ENCODE results near the gene MTX1.
"Not testable (repeated sequence)": the region's sequence is repeated elsewhere in the genome, so short reads cannot be mapped to it uniquely, and the experiment has no call there.

MTX1 gene

DNA sequence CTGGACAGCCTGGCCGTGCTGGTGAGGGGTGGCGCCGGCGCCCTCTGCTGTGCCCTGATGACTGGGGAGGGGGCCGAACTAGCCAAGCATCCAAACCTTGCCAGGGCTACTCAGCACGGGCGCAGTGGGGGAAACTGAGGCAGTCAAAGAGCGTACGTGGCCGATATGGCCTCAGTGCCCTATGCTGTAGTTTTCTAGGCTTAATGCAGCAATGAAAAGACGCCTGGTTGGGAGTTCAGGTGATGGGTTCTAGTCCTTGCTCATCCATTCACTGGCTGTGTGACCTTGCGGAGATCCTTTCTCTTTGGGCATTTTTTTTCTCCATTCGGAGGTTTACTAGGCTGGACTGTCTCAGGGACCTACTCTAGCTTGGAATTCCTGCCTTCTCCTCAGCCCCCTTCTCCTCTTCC lies 822 bp downstream of the MTX1 start:
- no peak for DNase-seq

DNA sequence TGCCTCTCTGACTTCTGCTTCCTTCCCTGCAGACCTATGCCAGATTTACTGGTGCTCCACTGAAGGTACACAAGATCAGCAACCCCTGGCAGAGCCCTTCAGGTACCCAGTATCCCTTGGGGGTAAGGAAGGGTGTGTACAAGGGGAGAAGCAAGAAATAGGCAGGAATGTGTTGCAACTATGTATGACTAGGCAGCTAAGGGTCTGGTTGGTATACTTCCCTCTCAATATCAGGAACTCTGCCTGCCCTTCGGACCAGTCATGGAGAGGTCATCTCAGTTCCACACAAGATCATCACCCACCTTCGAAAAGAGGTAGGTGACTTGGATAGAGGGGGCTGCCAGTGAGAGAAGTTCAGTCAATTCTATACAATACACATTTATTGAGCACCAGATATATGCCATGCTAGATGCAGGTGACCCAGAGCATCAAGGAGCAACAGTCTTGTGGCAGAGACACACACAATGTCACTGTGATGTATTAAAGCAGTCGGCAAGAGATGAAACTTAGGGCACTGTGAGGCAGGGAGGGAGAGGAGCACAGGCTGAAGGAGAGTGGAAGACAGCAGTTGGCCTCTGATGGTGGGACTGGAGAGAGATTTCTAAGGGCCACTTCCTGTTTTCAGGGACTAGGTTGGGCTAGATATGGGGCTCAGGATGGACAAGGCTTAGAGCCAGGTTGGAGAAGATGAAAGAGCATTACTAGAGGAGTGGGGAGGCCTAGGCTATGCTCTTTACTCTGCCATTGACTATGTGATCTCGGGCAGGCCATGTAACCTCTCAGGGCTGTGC lies 2.0 kb downstream of the MTX1 start:
- DNase-seq: no peak

DNA sequence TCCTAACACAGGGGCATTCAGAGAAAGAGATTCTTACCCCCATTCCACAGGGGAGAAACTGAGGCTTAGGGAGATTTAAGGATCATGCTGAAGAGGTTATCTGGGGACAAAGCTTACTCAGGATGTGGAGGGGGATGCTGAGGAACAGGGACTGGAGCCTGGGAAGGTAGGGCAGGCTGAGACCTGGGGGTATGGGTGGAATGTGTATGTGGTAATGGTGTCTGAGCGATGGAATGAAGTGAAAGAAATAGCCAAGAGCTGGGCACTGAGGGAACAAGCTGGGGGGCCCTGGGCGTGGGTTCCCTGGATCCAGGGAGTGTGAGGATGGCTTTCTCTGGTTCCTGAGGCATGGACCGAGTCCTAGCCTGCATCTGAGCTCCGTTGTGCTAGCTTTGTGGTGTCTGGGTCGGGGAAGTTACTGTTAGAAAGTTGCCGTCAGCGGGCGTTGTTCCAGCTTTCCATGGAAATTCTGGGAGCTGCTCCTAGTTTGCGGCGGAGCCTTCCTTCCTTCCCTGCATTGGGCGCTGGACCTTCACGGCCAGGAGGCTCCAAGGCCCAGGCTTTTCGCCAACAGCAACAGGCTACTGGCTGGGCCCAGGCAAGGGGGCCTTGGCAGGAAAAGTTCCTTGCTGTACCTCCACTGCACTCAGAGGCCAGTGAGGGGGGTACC lies 3.0 kb downstream of the MTX1 start:
- DNase-seq: not testable (repeated sequence)

DNA sequence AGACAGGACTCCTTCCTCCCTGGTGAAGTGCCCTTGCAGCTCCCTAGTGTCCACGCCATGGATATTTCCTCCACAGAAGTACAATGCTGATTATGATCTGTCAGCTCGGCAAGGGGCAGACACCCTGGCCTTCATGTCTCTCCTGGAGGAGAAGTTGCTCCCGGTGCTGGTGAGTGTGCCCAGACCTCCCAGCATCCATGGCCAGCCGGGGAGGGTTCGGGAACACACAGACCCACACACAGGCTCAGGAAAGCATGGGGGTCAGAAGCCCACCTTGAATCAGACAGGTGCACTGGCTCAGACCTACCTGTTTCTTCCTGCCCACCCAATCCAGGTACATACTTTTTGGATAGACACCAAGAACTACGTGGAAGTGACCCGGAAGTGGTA lies 3.6 kb downstream of the MTX1 start:
- DNase-seq: not testable (repeated sequence)

DNA sequence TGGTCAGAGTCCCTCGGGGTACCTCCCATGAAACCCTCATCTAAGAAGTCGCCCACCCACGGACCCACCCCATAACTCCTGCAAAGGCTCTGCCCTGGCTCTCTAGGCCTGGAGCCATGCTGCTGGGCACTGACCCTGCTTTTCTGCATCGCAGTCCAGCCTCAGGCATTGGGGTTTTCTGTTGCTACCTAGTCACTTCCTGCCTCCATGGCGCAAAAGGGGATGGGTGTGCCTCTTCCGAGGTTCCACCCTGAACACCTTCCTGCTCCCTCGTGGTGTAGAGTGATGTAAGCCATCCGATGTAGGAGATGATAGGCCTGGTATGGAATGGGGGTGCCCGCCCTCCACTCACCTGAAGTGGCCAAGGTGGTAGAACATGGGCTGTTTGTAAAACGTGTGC lies 6.2 kb downstream of the MTX1 start:
- not testable (repeated sequence) for DNase-seq

DNA sequence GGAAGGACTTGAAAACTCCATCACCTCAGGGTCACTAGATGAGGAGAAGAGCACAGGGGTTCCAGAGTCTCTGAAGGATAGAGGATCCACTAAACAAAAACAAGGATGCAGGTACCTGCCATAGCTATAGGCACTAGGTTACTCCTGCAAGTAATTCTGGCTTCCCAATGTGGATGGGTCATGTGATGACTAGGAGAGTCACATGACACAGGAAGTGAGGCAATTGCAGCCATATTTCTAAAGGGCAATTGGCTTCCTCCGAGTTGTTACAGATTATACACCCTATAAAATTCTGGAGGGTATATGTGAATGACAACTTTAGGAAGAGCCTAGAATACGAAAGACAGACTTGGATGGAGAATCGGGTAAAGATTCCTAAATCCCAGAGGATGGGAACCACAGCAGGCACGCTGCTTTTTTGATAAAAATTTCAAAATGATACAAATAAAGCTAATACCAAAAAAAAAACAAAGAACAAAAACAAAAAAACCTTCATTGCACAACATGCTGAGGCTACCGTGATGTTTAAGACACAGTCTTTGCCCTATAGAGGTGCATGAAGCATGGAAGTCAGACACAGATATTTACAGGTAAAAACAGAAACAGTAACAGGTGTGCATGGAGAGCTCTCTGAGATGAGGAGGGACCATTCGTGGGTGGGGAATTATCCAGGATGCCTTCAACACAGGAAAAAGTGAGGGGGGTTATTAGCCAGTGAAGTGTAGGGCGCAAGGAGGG lies 10.5 kb downstream of the MTX1 start:
- no peak for DNase-seq

DNA sequence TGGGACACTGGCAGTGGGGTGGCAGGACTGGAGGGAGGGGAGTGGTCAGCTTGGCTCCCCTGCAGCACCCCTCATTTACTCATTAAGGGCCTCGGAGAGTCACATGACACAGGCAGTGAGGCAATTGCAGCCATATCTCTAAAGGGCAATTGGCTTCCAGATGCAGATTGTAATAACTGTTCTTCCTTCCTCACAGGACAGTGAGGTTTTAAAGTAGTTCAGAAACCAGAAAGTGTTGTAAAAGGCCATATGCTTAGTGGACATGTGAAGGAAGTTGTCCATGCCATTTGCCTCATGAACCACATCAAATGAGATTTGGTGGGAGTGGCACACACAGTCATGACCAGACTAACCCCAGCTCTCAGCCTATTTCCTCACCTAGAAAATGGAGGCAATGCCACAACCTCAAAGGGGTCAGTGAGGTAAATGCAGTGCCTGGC lies 11.1 kb downstream of the MTX1 start:
- DNase-seq: no peak

DNA sequence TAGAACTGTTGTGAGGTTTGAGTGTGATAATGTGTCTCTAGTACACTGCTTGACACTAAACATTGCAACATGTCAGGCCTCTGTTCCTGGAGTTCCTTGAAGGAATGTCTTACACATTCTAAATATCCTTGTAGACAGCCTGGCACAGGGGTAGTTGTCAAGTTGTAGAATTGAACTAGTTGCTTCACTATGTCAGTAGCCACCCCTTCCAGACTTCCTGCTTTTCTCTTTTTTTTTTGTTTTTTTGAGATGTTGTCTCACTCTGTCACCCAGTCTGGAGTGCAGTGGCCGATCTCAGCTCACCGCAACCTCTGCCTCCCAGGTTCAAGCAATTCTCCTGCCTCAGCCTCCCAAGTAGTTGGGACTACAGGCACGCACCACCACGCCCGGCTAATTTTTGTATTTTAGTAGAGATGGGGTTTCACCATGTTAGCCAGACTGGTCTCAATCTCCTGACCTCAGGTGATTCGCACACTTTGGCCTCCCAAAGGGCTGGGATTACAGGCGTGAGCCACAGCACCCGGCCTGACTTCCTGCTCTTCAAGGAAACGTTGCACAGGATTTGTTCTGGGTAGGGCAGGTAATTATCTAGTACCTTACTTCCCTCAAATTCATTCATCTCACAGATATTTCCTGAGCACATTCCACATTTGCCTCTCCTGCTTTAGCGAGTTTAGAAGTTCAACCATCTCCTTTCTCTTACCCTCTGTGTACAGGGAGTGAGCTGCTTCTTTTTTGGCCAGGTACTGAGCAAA lies 11.9 kb downstream of the MTX1 start:
- DNase-seq: not testable (repeated sequence)

DNA sequence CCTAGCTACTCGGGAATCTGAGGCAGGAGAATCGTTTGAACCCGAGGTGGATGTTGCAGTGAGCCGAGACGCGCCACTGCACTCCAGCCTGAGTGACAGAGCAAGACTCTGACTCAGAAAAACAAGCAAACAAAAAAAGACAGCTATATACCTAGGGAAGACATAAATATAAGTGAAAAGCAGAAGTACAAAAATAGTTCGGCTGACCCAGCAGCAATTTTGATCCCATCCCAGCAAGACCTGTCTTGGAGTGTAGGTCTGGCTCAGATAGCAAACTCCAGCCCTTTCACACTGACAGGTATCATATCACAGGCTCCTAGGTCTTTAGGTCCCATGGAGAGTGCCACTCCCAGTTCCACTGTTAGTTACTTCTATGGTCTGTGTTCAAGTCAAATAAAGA lies 14.6 kb downstream of the MTX1 start:
- DNase-seq: no peak

DNA sequence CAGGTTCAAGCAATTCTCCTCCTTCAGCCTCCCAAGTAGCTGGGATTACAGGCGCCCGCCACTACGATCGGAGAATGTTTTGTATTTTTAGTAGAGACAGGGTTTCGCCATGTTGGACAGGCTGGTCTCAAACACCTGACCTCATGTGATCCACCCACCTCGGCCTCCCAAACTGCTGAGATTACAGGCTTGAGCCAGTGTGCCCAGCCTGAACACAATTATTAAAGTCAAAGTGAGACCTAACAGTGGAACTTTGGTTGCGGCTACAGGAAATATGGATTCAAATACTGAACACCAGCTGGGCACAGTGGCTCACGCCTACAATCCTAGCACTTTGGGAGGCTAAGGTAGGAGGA lies 16.9 kb downstream of the MTX1 start:
- not testable (repeated sequence) for DNase-seq

DNA sequence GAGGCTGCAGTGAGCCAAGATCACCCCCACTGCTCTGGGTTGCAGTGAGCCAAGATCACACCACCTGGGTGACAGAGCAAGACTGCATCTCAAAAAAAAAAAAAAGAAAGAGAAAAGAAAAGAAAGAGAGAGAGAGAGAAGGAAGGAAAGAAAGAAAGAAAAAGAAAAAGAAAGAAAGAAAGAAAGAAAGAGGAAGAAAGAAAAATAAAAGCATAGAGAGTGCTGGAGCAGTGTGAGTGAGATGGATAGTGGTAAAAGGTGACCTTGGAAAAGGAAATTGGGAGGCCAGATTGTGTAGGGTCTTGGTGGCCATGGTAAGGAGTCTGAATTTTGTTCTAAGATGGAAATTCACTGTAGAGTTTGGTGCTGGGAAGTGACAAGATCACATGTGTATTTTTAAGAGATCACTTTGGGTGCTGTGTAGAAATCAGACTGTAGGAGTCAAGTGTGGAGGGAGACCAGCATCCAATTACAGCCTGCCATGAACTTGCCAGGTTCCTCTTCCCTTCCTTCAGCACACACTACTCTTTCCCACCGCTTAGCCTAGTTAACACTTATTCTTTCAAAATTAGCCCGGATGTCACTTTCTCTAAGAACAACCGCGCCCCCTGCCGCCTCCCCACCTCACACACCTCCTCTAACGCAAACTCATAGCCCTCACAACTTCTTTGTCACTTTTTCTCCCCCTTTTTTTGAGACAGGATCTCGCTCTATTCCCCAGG lies 17.9 kb downstream of the MTX1 start:
- DNase-seq: peak; percentile 75

DNA sequence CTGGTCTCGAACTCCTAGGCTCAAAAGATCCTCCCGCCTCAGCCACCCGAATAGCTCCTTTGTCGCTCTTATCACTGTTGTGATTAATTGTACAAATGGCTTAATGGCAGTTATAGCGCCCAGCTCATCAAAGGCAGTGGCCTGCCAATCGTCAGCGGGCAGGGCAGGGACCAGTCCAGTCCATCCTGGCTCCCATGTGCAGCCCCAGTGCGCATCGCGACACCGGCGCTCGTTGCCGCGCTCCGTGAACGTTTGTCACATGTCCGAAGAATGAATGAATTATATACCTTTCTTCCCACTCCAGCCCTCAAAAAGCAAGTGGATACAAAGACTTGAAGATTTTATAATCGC lies 18.4 kb downstream of the MTX1 start:
- peak; percentile 42 for DNase-seq

DNA sequence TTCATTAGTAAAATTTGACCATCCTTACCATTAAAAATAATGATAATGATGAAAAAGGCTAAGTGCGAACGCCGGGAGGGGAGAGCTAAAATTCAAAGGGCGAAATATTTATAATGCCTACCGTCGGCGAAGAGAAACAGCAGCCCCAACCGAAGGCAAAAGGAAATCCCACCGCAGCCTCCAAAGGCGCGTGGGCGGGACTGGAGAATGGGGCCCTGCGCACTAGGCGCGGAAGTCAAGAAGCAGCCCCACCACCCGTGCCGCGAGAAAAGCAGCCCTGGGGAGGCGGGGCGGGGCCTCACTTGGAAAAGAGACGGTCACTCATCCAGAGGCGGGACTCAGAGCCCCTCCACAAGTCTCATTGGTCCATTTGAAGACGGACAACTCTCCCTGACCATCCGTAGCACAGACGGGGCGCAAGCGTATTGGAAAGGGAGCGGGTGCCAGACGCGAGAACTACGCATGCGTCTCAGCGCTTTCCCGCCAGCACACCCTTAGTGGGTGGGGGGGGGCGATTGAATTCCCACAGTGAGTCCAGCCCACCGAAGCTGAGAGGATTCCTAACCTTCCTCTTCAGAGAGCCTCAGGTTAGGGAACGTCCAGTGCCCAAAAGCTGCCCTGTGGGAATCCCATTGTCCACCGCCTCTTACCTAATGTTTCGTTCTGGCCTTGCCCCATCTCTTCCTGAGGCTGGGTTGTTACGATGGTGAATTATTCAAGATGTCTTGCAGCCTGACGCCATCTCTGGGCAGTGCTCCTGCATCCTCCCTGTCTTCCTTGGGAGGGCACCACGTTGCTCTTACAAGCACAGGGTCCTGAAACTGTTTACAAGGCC lies 19.0 kb downstream of the MTX1 start:
- peak; percentile 98 for DNase-seq

DNA sequence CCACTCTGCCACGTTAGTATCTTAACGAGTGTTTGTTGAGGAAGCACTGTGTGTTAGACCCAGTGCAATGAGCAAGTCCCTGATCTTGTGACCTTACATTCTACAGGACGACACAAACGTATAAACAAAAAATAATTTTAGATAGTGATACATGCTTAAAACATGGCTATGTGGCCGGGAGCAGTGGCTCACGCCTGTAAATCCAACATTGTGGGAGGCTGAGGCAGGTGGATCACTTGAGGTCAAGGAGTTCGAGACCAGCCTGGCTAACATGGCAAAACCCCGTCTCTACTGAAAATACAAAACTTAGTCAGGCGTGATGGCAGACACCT lies 19.6 kb downstream of the MTX1 start:
- no peak for DNase-seq

DNA sequence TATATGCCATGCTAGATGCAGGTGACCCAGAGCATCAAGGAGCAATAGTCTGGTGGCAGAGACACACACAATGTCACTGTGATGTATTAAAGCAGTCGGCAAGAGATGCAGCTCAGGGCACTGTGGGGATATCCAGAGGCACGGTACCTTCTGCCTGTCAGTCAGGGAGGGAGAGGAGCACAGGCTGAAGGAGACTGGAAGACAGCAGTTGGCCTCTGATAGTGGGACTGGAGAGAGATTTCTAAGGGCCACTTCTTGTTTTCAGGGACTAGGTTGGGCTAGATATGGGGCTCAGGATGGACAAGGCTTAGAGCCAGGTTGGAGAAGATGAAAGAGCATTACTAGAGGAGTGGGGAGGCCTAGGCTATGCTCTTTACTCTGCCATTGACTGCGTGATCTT lies 22.8 kb downstream of the MTX1 start:
- not testable (repeated sequence) for DNase-seq

DNA sequence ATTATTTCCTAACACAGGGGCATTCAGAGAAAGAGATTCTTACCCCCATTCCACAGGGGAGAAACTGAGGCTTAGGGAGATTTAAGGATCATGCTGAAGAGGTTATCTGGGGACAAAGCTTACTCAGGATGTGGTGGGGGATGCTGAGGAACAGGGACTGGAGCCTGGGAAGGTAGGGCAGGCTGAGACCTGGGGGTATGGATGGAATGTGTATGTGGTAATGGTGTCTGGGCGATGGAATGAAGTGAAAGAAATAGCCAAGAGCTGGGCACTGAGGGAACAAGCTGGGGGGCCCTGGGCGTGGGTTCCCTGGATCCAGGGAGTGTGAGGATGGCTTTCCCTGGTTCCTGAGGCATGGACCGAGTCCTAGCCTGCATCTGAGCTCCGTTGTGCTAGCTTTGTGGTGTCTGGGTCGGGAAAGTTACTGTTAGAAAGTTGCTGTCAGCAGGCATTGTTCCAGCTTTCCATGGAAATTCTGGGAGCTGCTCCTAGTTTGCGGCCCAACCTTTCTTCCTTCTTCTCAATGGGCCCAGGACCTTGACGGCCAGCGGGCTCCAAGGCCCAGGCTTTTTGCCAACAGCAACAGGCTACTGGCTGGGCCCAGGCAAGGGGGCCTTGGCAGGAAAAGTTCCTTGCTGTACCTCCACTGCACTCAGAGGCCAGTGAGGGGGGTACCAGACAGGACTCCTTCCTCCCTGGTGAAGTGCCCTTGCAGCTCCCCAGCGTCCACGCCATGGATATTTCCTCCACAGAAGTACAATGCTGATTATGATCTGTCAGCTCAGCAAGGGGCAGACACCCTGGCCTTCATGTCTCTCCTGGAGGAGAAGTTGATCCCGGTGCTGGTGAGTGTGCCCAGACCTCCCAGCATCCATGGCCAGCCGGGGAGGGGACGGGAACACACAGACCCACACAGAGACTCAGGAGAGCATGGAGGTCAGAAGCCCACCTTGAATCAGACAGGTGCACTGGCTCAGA lies 23.8 kb downstream of the MTX1 start:
- not testable (repeated sequence) for DNase-seq

DNA sequence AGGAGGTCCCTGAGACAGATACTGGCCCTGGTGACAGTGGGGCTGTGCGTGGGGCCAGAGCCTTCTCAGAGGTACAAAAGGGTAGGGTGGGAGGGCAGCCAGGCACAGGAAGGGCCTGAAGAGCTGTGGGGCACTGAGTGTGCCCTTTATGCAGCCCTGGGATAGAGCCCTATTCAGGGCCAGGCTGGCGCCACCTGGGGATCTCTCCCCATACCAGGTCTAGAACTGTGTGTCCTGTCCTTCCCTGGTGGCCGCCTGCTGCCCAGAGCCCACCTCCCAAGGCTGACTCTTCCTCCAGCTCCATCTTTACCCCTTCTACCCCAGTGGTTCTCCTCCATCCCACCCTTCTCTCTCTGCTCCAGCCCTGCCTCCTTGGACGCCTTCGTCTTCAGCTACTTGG lies 25.0 kb downstream of the MTX1 start:
- DNase-seq: not testable (repeated sequence)

DNA sequence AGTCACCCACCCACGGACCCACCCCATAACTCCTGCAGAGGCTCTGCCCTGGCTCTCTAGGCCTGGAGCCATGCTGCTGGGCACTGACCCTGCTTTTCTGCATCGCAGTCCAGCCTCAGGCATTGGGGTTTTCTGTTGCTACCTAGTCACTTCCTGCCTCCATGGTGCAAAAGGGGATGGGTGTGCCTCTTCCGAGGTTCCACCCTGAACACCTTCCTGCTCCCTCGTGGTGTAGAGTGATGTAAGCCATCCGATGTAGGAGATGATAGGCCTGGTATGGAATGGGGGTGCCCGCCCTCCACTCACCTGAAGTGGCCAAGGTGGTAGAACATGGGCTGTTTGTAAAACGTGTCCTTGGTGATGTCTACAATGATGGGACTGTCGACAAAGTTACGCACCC lies 26.9 kb downstream of the MTX1 start:
- not testable (repeated sequence) for DNase-seq

DNA sequence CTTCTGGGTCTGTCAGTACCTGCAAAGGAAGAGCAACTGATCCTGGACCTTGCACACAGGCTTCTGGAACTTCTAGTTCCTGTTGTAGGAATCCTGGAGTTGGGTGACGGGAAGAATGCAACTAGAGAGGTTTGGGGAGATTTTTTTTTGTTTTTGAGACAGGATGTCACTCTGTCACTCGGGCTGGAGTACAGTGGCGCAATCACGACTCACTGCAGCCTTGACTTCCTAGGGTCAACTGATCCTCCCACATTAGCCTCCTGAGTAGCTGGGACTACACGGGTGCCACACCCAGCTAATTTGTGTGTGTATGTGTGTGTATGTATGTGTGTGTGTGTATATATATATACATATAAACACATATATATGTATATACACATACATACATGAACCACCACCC lies 28.0 kb downstream of the MTX1 start:
- no peak for DNase-seq

DNA sequence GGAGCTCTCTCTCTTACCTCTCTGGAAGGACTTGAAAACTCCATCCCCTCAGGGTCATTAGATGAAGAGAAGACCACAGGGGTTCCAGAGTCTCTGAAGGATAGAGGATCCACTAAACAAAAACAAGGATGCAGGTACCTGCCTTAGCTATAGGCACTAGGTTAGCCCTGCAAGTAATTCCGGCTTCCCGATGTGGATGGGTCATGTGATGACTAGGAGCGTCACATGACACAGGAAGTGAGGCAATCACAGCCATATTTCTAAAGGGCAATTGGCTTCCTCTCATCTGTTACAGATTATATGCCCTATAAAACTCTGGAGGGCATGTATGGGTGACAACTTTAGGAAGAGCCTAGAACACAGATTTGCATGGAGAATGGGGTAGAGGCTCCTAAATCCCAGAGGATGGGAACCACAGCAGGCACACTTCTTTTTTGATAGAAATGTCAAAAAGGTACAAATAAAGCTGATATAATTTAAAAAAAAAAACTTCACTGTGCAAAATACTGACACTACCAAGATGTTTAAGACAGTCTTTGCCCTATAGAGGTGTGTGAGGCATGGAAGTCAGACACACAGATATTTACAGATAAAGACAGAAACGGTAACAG lies 32.7 kb downstream of the MTX1 start:
- no peak for DNase-seq
